Heart left ventricle (tissue), 13 donors: ENCODE measurements around the gene ZSCAN10.

ENCODE experiments used
- CTCF ChIP-seq, 12 donors: fragments of 200-600 bp; sonication (generic) in 4 of 12; IDR thresholded peaks; one replicate each; pipeline versions ENCODE4 v1.5.0 to v1.8.0; 2018 to 2022; ENCODE audit warnings: antibody characterized with exemption in 12 of 12, mild to moderate bottlenecking in 5 of 12
- POLR2A ChIP-seq, 2 donors: fragments of 450-650 bp; IDR thresholded peaks; one replicate each; pipeline ENCODE4 v1.6.1; 2017; ENCODE audit warnings: antibody characterized with exemption in 2 of 2, mild to moderate bottlenecking in 2 of 2, moderate library complexity in 2 of 2
- donor health status: ischemic (EF 13 %, LVEDD 7.1; RV severe dilation, severe dysfunction).
- donor health status: DM: no; HTN: yes; CAD: no.
- donor health status: DM: no; HTN: no; CAD: no.
- donor health status: ischemic (EF 25% LVEDD 6.9; RV normal size, moderate dysfunction).
- donor health status: ischemic (EF 25% LVEDD 5.7; RV mildly dilated, moderate dysfunction).
- donor health status: ischemic (EF 35%, LVEDD 5.7; RV mildly dilated, moderate dysfunction).
- donor health status: nonischemic (EF 11% LVEDD 7.7; RV severe dilation, severe dysfunction).
- donor health status: DM: yes; HTN: yes; CAD: no.
- donor health status: PGD.
- donor health status: ischemic (EF 29% LVEDD 5.4; RV normal size, mild dysfunction).
- donor health status: nonischemic (EF 23%, LVEDD 6.1; RV moderate dilation, normal function).

DNA sequence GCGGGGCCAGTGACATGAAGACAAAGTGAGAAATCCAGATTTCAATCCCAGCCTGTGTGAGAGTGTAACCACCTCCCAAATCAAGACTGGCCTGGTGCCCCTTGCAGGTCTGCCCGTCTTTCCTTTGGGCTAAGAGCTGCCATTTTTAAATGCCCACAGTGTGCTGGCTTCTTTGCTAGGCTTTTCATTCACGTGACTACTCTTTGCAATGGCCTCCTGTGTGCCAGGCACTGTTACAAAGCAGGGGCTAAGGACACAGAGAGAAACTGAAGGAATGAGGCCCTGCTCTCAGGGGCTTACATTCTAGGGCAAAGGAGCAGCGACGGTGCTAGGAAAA is 269 bp upstream of the ZSCAN10 start:
- TF ChIP-seq POLR2A (IDR thresholded peaks at IDR 0.05) = no peak
- TF ChIP-seq CTCF (IDR thresholded peaks at IDR 0.05) = no peak
